ENCODE measurements around the gene NEUROD2. TPM values are rescaled to one million over a fixed set of nuclear protein-coding genes. Genes with fewer than 3 reads are reported as not detected.

The NEUROD2 gene
- total and polyA plus RNA-seq, 10 of the 15 experiments (the other 5 are each of a cell fraction or from before 2014, with no cell fraction given): not detected

DNA sequence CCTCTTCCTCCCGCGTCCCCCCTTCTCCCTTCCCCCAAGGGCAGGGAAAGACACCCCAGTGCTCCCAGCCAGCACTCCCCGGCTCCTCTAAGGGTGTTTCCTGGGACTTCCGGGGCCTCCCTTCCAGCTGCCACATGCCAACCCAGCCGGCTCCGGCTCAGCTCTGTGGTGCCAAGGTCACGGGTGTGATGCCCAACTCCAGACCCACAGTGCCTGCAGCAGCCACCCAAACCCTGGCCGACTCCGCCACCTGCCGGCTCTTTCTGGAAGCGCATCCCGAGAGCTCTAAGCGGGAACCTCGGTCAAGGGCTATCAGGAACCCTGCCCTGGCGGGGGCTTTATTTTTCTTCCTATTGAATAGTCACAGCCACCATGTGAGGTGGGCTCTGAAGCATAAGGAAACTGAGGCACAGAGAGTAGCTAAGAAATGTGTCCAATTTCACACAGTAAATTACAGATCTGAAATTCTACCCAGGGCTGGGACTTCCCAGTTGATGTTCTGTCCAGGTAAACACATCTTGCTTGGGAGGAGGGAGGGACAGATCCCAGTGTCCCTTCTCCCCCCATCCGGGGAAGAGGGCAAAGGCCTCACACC lies 15.7 kb upstream of the NEUROD2 start (continued):
- TF ChIP-seq, protein P1, sequence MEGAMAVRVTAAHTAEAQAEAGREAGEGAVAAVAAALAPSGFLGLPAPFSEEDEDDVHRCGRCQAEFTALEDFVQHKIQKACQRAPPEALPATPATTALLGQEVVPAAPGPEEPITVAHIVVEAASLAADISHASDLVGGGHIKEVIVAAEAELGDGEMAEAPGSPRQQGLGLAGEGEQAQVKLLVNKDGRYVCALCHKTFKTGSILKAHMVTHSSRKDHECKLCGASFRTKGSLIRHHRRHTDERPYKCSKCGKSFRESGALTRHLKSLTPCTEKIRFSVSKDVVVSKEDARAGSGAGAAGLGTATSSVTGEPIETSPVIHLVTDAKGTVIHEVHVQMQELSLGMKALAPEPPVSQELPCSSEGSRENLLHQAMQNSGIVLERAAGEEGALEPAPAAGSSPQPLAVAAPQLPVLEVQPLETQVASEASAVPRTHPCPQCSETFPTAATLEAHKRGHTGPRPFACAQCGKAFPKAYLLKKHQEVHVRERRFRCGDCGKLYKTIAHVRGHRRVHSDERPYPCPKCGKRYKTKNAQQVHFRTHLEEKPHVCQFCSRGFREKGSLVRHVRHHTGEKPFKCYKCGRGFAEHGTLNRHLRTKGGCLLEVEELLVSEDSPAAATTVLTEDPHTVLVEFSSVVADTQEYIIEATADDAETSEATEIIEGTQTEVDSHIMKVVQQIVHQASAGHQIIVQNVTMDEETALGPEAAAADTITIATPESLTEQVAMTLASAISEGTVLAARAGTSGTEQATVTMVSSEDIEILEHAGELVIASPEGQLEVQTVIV (IDR thresholded peaks at IDR 0.05; ENCODE audit: borderline replicate concordance, partially characterized antibody): no peak
- TF ChIP-seq FOS (IDR thresholded peaks at IDR 0.05; ENCODE audit: borderline replicate concordance, extremely low read depth, insufficient read length) (no peak), RFX5 (IDR thresholded peaks at IDR 0.05; ENCODE audit: low read depth, low read length) (no peak), LARP7 (IDR thresholded peaks at IDR 0.05) (no peak), NR2C1 (IDR thresholded peaks at IDR 0.05) (no peak), STAT3 (IDR thresholded peaks at IDR 0.05; ENCODE audit: low read depth, low read length) (no peak), SIX5 (IDR thresholded peaks at IDR 0.05; ENCODE audit: low read depth, low read length, severe bottlenecking) (no peak), ASH2L (IDR thresholded peaks at IDR 0.05; ENCODE audit: borderline replicate concordance, low read depth) (no peak), NR2C2 (IDR thresholded peaks at IDR 0.05; ENCODE audit: borderline replicate concordance, control insufficient read depth, insufficient read length, low read depth) (no peak), MYC (IDR thresholded peaks at IDR 0.05; ENCODE audit: insufficient read depth, insufficient read length, insufficient replicate concordance, low read length, severe bottlenecking) (no peak), ZNF622 (IDR thresholded peaks at IDR 0.05) (no peak), IKZF1 (conservative IDR thresholded peaks at IDR 0.05) (peak; percentile 50; the same call in 1 of the 2 replicates), RELA (IDR thresholded peaks at IDR 0.05; ENCODE audit: borderline replicate concordance, partially characterized antibody) (peak; percentile 27), RBBP5 (conservative IDR thresholded peaks at IDR 0.05) (no peak)
- TF ChIP-seq, protein P2, sequence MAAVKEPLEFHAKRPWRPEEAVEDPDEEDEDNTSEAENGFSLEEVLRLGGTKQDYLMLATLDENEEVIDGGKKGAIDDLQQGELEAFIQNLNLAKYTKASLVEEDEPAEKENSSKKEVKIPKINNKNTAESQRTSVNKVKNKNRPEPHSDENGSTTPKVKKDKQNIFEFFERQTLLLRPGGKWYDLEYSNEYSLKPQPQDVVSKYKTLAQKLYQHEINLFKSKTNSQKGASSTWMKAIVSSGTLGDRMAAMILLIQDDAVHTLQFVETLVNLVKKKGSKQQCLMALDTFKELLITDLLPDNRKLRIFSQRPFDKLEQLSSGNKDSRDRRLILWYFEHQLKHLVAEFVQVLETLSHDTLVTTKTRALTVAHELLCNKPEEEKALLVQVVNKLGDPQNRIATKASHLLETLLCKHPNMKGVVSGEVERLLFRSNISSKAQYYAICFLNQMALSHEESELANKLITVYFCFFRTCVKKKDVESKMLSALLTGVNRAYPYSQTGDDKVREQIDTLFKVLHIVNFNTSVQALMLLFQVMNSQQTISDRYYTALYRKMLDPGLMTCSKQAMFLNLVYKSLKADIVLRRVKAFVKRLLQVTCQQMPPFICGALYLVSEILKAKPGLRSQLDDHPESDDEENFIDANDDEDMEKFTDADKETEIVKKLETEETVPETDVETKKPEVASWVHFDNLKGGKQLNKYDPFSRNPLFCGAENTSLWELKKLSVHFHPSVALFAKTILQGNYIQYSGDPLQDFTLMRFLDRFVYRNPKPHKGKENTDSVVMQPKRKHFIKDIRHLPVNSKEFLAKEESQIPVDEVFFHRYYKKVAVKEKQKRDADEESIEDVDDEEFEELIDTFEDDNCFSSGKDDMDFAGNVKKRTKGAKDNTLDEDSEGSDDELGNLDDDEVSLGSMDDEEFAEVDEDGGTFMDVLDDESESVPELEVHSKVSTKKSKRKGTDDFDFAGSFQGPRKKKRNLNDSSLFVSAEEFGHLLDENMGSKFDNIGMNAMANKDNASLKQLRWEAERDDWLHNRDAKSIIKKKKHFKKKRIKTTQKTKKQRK (IDR thresholded peaks at IDR 0.05; ENCODE audit: low read depth, low read length): no peak
- TF ChIP-seq, protein P3, sequence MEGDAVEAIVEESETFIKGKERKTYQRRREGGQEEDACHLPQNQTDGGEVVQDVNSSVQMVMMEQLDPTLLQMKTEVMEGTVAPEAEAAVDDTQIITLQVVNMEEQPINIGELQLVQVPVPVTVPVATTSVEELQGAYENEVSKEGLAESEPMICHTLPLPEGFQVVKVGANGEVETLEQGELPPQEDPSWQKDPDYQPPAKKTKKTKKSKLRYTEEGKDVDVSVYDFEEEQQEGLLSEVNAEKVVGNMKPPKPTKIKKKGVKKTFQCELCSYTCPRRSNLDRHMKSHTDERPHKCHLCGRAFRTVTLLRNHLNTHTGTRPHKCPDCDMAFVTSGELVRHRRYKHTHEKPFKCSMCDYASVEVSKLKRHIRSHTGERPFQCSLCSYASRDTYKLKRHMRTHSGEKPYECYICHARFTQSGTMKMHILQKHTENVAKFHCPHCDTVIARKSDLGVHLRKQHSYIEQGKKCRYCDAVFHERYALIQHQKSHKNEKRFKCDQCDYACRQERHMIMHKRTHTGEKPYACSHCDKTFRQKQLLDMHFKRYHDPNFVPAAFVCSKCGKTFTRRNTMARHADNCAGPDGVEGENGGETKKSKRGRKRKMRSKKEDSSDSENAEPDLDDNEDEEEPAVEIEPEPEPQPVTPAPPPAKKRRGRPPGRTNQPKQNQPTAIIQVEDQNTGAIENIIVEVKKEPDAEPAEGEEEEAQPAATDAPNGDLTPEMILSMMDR (IDR thresholded peaks at IDR 0.05 in 2 of 3, conservative IDR thresholded peaks at IDR 0.05 in 1 of 3; ENCODE audit: control insufficient read depth in 2 of 3, extremely low read depth in 1 of 3, insufficient read depth in 1 of 3, low read depth in 3 of 3, low read length in 3 of 3): peak; percentile 92 to 97 (median 92)
- TF ChIP-seq, protein P4, sequence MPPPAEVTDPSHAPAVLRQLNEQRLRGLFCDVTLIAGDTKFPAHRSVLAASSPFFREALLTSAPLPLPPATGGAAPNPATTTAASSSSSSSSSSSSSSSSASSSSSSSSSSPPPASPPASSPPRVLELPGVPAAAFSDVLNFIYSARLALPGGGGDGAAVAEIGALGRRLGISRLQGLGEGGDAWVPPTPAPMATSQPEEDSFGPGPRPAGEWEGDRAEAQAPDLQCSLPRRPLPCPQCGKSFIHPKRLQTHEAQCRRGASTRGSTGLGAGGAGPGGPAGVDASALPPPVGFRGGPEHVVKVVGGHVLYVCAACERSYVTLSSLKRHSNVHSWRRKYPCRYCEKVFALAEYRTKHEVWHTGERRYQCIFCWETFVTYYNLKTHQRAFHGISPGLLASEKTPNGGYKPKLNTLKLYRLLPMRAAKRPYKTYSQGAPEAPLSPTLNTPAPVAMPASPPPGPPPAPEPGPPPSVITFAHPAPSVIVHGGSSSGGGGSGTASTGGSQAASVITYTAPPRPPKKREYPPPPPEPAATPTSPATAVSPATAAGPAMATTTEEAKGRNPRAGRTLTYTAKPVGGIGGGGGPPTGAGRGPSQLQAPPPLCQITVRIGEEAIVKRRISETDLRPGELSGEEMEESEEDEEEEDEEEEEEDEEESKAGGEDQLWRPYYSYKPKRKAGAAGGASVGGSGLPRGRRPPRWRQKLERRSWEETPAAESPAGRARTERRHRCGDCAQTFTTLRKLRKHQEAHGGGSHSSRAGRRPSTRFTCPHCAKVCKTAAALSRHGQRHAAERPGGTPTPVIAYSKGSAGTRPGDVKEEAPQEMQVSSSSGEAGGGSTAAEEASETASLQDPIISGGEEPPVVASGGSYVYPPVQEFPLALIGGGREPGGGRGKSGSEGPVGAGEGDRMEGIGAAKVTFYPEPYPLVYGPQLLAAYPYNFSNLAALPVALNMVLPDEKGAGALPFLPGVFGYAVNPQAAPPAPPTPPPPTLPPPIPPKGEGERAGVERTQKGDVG (CRISPR knock-in tag; IDR thresholded peaks at IDR 0.05): no peak

Measured in GM12878 (cell line).